Embryonic facial prominence (tissue), 1 donor: ENCODE results near the gene PCDHGC5.

Source experiments
- DNase-seq: peaks from one replicate; pipeline ENCODE4 v3.0.0-alpha.2; 2016; ENCODE audit errors: extremely low spot score

PCDHGC5 gene

DNA sequence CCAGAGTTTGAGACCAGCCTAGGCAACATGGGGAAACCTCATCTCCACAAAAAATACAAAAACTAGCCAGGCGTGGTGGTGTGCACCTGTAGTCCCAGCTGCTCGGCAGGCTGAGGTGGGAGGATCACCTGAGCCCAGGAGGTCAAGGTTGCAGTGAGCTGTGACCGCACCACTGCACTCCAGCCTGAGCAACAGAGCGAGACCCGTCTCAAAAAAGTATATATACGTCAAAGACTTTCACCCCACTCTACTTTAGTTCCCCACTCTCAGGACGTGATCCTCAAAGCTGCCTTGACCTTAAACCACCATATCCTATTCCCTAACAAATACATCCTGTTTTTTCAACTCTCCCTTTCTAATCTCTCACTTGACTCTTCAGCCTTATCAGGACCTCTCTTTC, 41.0 kb downstream of the PCDHGC5 start:
- DNase-seq, result no peak

DNA sequence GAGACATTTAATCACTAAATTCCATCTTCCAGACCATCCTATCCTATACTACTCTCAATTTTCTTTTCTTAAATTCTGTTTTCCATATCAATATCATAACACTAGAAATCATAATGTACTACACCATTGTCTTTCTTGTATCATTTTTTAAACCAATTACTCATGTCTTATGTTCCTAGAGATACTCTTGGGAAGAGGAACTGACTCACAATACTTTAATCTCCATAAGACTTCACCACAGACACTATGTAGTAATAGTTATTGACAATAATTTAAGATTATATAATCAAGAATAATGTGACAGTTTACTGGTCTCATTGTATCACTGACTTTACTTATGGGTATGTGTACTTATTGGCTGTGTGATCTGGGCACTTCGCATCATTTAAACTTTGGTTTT, 43.8 kb downstream of the PCDHGC5 start:
- no peak for DNase-seq

DNA sequence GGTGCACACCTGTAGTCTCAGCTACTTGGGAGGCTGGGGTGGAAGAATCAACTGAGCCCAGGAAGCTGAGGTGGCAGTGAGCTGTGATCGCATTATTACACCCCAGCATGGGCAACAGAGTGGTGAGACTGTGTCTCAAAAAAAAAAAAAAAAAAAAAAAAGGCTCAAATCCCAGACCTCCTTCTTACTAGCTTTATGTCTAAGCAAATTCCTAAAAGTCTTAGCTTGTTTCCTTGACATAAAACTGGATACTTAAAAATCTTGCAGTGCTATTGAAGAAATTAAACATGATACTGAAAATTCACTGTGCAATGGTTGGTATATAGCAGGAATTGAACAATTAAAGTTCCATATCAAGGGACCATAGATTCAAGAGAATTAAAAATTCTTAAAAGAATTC, 45.0 kb downstream of the PCDHGC5 start:
- no peak for DNase-seq

DNA sequence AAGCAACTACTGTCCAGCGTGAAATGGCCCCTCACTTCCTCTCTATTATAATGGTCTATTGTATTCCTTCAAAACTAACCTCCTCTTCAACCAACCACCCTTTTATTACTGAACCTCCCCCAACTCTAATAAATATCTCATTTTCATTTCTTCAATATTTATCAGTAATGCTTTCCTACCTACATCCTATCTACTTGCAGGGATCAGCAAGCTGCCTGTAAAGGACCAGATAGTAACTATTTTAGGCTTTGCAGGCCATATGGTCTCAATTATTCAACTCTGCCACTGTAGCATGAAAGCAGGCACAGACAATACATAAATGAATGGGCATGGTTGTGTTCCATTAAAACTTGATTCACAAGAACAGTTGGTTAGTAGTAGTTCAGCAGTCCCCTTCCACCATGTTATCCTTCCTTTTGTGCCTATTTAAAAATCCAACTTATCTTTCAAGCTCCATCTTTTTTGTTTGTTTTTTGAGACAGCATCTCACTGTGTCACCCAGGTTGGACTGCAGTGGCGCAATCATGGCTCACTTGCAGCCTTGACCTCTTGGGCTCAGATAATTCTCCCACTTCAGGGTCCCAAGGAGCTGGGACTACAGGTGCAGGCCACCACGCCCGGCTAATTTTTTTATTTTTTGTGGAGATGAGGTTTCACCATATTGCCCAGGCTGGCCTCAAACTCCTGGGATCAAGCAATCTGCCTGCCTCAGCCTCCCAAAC, 45.8 kb downstream of the PCDHGC5 start:
- no peak for DNase-seq
